BJ (cell line): ENCODE measurements around the gene DYRK3. TPM values are rescaled to one million over a fixed set of nuclear protein-coding genes. Genes with fewer than 3 reads are reported as not detected.

Experiments
- CTCF ChIA-PET: fragments of 350-600 bp; formaldehyde crosslinking; extraction: SDS; loops from one replicate; lab custom pipeline; 2021; ENCODE audit warnings: antibody characterized with exemption, inconsistent platforms; lab: Yijun Ruan, JAX
- POLR2A ChIA-PET: fragments of 300-600 bp; sonication (Branson Sonifier 250); formaldehyde crosslinking; extraction: SDS; loops from one replicate; lab custom pipeline; 2021; ENCODE audit warnings: antibody characterized with exemption; lab: Charles Lee
- DNase-seq: peaks from one replicate; pipeline ENCODE4 v3.0.0-alpha.2; 2011; ENCODE audit warnings: low read depth
- H3K27me3 ChIP-seq: 2 replicates; pipeline ENCODE4 v1.6.0; 2011; ENCODE audit warnings: low read length; ENCODE audit not compliant: control insufficient read depth, insufficient read depth
- H3K36me3 ChIP-seq: 2 replicates; pipeline ENCODE4 v1.5.1; 2011; ENCODE audit warnings: low read length; ENCODE audit not compliant: control insufficient read depth, insufficient read depth
- H3K4me3 ChIP-seq: 2 replicates; pipeline ENCODE4 v1.5.1; 2011; ENCODE audit warnings: low read depth, mild to moderate bottlenecking, control low read depth, low read length
- CTCF ChIP-seq: IDR thresholded peaks from 2 replicates; pipeline ENCODE4 v1.5.1; 2011; ENCODE audit warnings: low read depth, mild to moderate bottlenecking, control low read depth, inconsistent platforms, low read length, moderate library complexity; ENCODE audit not compliant: insufficient read depth
- polyA plus RNA-seq: library from polyadenylated mRNA; depleted of rRNA; stranded (reverse); fragments of >200 nt; gene quantifications from 2 replicates; pipeline ENCODE4 v1.2.3, GENCODE V29; 2011; rRNA removed

Gene DYRK3
- polyA plus RNA-seq, 1 experiment: 7.4 TPM

- no peak for DNase-seq
- no peak overlapping the region for H3K4me3 ChIP-seq
- no peak for TF ChIP-seq CTCF
- ChIA-PET CTCF (interaction anchor here (1.0 to 3.4 kb wide), 3 partner anchors 8 to 38 kb away, joined by 3 to 10 read pairs (median 3); no protein-coding TSS in a partner anchor), POLR2A (no interaction called here)
- H3K27me3 ChIP-seq: no peaks in the 10 kb centered on the region
- H3K36me3 ChIP-seq: peaks cover 4% of the 10 kb centered on the region
Measured at GRCh38 chr1:206696812-206697585, 61.7 kb downstream of the DYRK3 start.

GRCh38 chr1:206698011-206698410, 62.7 kb downstream of the DYRK3 start:
- ChIA-PET CTCF (interaction anchor here (3.4 kb wide), 1 partner anchor 34 kb away, joined by 10 read pairs; no protein-coding TSS in a partner anchor), POLR2A (no interaction called here)
- Histone ChIP-seq H3K36me3 (peaks cover 4% of the 10 kb centered on the region), H3K27me3 (no peaks in the 10 kb centered on the region), H3K4me3 (no peak overlapping the region)
- no peak for DNase-seq
- TF ChIP-seq CTCF: no peak

Other genes with a start within 250 kb of the DYRK3 start
- 13.0 and 23.0 TPM in 2 replicates for gene IKBKE, start 165.1 kb upstream of the DYRK3 start, polyA plus RNA-seq
- gene RASSF5, start 128.0 kb upstream of the DYRK3 start, polyA plus RNA-seq: 1.2 and 2.1 TPM in 2 replicates
- 88.7 and 97.4 TPM in 2 replicates for gene EIF2D, start 23.1 kb upstream of the DYRK3 start, polyA plus RNA-seq
- 65.6 and 80.1 TPM in 2 replicates for gene MAPKAPK2, start 49.4 kb downstream of the DYRK3 start, polyA plus RNA-seq
- gene IL19, start 135.2 kb downstream of the DYRK3 start, polyA plus RNA-seq: not detected in 2 replicates
- not detected in 2 replicates for gene IL10, start 137.0 kb downstream of the DYRK3 start, polyA plus RNA-seq
- gene IL20, start 230.1 kb downstream of the DYRK3 start, polyA plus RNA-seq: not detected in 2 replicates